K562 (cell line): ENCODE measurements around the gene ZDHHC22. TPM values are rescaled to one million over a fixed set of nuclear protein-coding genes. Genes with fewer than 3 reads are reported as not detected.

ENCODE experiments used
- CBFA2T3 ChIP-seq: fragments of 450-650 bp; IDR thresholded peaks from 2 replicates; pipeline ENCODE4 v1.6.1; 2017
- ERF ChIP-seq: fragments of 450-650 bp; formaldehyde crosslinking; IDR thresholded peaks from 2 replicates; pipeline ENCODE4 v1.4.0; 2020; ENCODE audit warnings: mild to moderate bottlenecking, mixed read lengths
- KDM1A ChIP-seq, 2 experiments: fragments of 450-650 bp; IDR thresholded peaks; 2 replicates each; pipeline ENCODE4 v1.6.1; 2016; ENCODE audit warnings: mild to moderate bottlenecking in 2 of 2
- KHSRP ChIP-seq: fragments of 450-650 bp; IDR thresholded peaks from 2 replicates; pipeline ENCODE4 v1.6.1; 2017
- MAFK ChIP-seq: IDR thresholded peaks from 2 replicates; pipeline ENCODE4 v1.6.1; 2011; ENCODE audit warnings: low read length, improper control_type of control experiment
- MTA1 ChIP-seq: fragments of 450-650 bp; IDR thresholded peaks from 2 replicates; pipeline ENCODE4 v1.6.1; 2017; ENCODE audit warnings: borderline replicate concordance
- NCOR1 ChIP-seq: fragments of 450-650 bp; IDR thresholded peaks from 2 replicates; pipeline ENCODE4 v1.6.1; 2016; ENCODE audit warnings: mild to moderate bottlenecking, moderate library complexity
- NFATC3 ChIP-seq: fragments of 450-650 bp; IDR thresholded peaks from 2 replicates; pipeline ENCODE4 v1.6.1; 2017; ENCODE audit warnings: mild to moderate bottlenecking
- NFIC ChIP-seq: fragments of 450-650 bp; IDR thresholded peaks from 2 replicates; pipeline ENCODE4 v1.6.1; 2017; ENCODE audit warnings: mild to moderate bottlenecking, inconsistent platforms
- NRF1 ChIP-seq, 2 experiments: fragments of 450-650 bp; IDR thresholded peaks in 1 of 2; conservative IDR thresholded peaks in 1 of 2; 2 replicates each; pipeline ENCODE4 v1.6.1; 2014; ENCODE audit warnings: mild to moderate bottlenecking in 2 of 2
- PHF20 ChIP-seq: fragments of 450-650 bp; IDR thresholded peaks from 2 replicates; pipeline ENCODE4 v1.6.1; 2018; ENCODE audit not compliant: partially characterized antibody
- PTRF ChIP-seq: fragments of 450-650 bp; IDR thresholded peaks from 2 replicates; pipeline ENCODE4 v1.6.1; 2016; ENCODE audit warnings: mild to moderate bottlenecking, missing genetic modification characterization, missing compliant biosample characterization
- PURB ChIP-seq: sonication (generic); formaldehyde crosslinking; IDR thresholded peaks from 2 replicates; pipeline ENCODE4 v1.9.0; 2021; ENCODE audit warnings: low read depth, mild to moderate bottlenecking, missing genetic modification reagents
- RCOR1 ChIP-seq, 2 experiments: IDR thresholded peaks; 2 replicates each; pipeline ENCODE4 v1.6.1; 2012; ENCODE audit warnings: low read depth in 2 of 2, low read length in 2 of 2, borderline replicate concordance in 1 of 2, improper control_type of control experiment in 1 of 2
- SMARCA4 ChIP-seq: fragments of 450-650 bp; IDR thresholded peaks from 2 replicates; pipeline ENCODE4 v1.6.1; 2016
- SMARCA5 ChIP-seq: fragments of 450-650 bp; IDR thresholded peaks from 2 replicates; pipeline ENCODE4 v1.6.1; 2016
- ZNF124 ChIP-seq: sonication (generic); formaldehyde crosslinking; IDR thresholded peaks from 2 replicates; pipeline ENCODE4 v1.8.1; 2022; ENCODE audit warnings: missing genetic modification reagents
- ZNF239 ChIP-seq: fragments of 250-450 bp; sonication (Bioruptor Pico); IDR thresholded peaks from 2 replicates; pipeline ENCODE4 v1.4.0; 2020; ENCODE audit warnings: mild to moderate bottlenecking
- ZNF316 ChIP-seq: fragments of 450-650 bp; IDR thresholded peaks from 2 replicates; pipeline ENCODE4 v1.6.1; 2016
- ZNF324 ChIP-seq: fragments of 250-450 bp; sonication (Bioruptor Pico); IDR thresholded peaks from 2 replicates; pipeline ENCODE4 v1.4.0; 2020; ENCODE audit warnings: mild to moderate bottlenecking
- ZNF695 ChIP-seq: fragments of 450-650 bp; formaldehyde crosslinking; IDR thresholded peaks from 2 replicates; pipeline ENCODE4 v1.4.0; 2020; ENCODE audit warnings: mild to moderate bottlenecking, moderate library complexity
- polyA plus RNA-seq, 8 experiments: library from polyadenylated mRNA; depleted of rRNA in 4 of 8; stranded (reverse) in 5 of 8; unstranded in 3 of 8; fragments of >200 nt; fragmentation: Nextera tagmentation in 2 of 8; fragmentation: Illumina TruSeq in 1 of 8; extraction: Ambion mirVana in 2 of 8; extraction: Trizol in 1 of 8; gene quantifications; 2 replicates each; pipeline versions ENCODE4 v1.2.1 to v1.2.3, GENCODE V29; 2011 to 2014; ENCODE audit warnings: inconsistent platforms in 1 of 8, missing spikeins in 1 of 8
- total RNA-seq, 7 experiments: library from RNA; depleted of rRNA in 6 of 7; stranded (reverse); fragments of >200 nt in 6 of 7; fragmentation: Illumina TruSeq in 2 of 7; extraction: Trizol in 2 of 7; gene quantifications; 2 replicates each; pipeline versions ENCODE4 v1.2.1 to v1.2.3, GENCODE V29; 2011 to 2021; ENCODE audit warnings: low replicate concordance in 1 of 7
- TF ChIP-seq, protein P1 (sequence below): fragments of 450-650 bp; formaldehyde crosslinking; IDR thresholded peaks from 2 replicates; pipeline ENCODE4 v1.4.0; 2022; ENCODE audit warnings: missing genetic modification characterization
- TF ChIP-seq, protein P2 (sequence below), 2 experiments: fragments of 450-650 bp in 1 of 2; sonication (generic) in 1 of 2; formaldehyde crosslinking in 1 of 2; IDR thresholded peaks in 1 of 2; conservative IDR thresholded peaks in 1 of 2; 2 replicates each; pipeline versions ENCODE4 v1.6.1 to v1.8.1; 2016 to 2023; ENCODE audit warnings: mild to moderate bottlenecking in 2 of 2, moderate library complexity in 2 of 2, inconsistent platforms in 1 of 2, missing genetic modification reagents in 1 of 2
- TF ChIP-seq, protein P3 (sequence below): IDR thresholded peaks from 3 replicates; pipeline ENCODE4 v1.6.1; 2011; ENCODE audit warnings: borderline replicate concordance, mild to moderate bottlenecking, moderate library complexity; ENCODE audit not compliant: insufficient read length; ENCODE audit errors: extremely low read depth

ZDHHC22 gene
- total and polyA plus RNA-seq, 9 of the 15 experiments (the other 6 are each of a cell fraction or from before 2014, with no cell fraction given) = not detected

DNA sequence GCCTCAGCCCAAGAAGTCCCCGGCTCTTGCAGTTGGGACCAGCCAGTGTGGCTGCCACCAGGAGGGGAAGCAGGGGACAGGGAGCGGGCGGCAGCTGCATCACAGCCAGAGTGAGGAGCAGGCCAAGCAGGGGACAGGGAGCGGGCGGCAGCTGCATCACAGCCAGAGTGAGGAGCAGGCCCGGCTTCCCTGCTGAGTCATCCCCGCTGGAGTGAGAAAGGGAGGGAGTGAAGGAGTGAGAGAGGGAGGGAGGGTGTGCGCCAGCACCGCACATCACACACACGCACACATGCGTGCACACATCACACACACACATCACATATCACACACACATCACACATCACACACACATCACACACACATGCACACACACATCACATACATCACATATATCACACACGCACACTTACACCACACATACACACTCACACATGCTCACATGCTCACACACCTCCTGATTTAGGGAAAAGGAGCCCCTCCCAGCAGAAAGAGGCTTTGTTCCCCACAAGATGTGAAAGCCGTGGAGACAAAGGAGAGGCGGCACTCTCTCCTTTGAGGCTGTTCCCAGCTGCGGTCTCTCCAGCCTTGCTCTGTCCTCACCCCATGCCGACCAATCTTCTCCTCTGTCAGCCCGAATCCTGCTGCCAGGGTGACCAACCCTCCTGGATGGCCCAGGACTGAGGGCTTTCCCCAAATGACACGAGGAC, 16.7 kb upstream of the ZDHHC22 start (continued):
- TF ChIP-seq ZNF316 = peak; percentile 78
- TF ChIP-seq, protein P1, sequence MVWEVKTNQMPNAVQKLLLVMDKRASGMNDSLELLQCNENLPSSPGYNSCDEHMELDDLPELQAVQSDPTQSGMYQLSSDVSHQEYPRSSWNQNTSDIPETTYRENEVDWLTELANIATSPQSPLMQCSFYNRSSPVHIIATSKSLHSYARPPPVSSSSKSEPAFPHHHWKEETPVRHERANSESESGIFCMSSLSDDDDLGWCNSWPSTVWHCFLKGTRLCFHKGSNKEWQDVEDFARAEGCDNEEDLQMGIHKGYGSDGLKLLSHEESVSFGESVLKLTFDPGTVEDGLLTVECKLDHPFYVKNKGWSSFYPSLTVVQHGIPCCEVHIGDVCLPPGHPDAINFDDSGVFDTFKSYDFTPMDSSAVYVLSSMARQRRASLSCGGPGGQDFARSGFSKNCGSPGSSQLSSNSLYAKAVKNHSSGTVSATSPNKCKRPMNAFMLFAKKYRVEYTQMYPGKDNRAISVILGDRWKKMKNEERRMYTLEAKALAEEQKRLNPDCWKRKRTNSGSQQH (CRISPR knock-in tag) = no peak
- TF ChIP-seq NRF1 (conservative IDR thresholded peaks at IDR 0.05 in 1 of 2, IDR thresholded peaks at IDR 0.05 in 1 of 2) = peak in 1 of 2 experiments; percentile 64; a peak in 2 of 4 replicates
- TF ChIP-seq CBFA2T3 = 0 out of 2 replicates have a peak, but pooled peaks have one; percentile 5
- peak; percentile 45 for TF ChIP-seq SMARCA4
- TF ChIP-seq NFIC = 0 out of 2 replicates have a peak, but pooled peaks have one; percentile 13
- no peak for TF ChIP-seq NCOR1
- TF ChIP-seq SMARCA5 = 0 out of 2 replicates have a peak, but pooled peaks have one; percentile 31
- no peak for TF ChIP-seq PURB (CRISPR knock-in tag)
- TF ChIP-seq RCOR1 (IDR thresholded peaks at IDR 0.05; ENCODE audit: borderline replicate concordance in 1 of 2, low read depth in 2 of 2, low read length in 2 of 2) = 0 out of 4 replicates have a peak, but pooled peaks of 1 of the 2 experiments have one; percentile 6
- peak; percentile 34 for TF ChIP-seq PHF20
- 0 out of 2 replicates have a peak, but pooled peaks have one; percentile 20 for TF ChIP-seq MTA1
- 0 out of 2 replicates have a peak, but pooled peaks have one; percentile 46 for TF ChIP-seq MAFK
- no peak for TF ChIP-seq ZNF239 (CRISPR knock-in tag)
- no peak for TF ChIP-seq NFATC3
- TF ChIP-seq ZNF695 (CRISPR knock-in tag) = no peak
- TF ChIP-seq KDM1A (IDR thresholded peaks at IDR 0.05) = peak in 1 of 2 experiments; percentile 22; a peak in 1 of 4 replicates
- no peak for TF ChIP-seq ERF (CRISPR knock-in tag)
- no peak for TF ChIP-seq PTRF (tag)
- no peak for TF ChIP-seq ZNF324 (CRISPR knock-in tag)
- no peak for TF ChIP-seq ZNF124 (CRISPR knock-in tag)
- TF ChIP-seq, protein P2, sequence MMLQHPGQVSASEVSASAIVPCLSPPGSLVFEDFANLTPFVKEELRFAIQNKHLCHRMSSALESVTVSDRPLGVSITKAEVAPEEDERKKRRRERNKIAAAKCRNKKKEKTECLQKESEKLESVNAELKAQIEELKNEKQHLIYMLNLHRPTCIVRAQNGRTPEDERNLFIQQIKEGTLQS (IDR thresholded peaks at IDR 0.05) = peak; percentile 61
- TF ChIP-seq, protein P2 (CRISPR knock-in tag; conservative IDR thresholded peaks at IDR 0.05) = no peak
- TF ChIP-seq, protein P3, sequence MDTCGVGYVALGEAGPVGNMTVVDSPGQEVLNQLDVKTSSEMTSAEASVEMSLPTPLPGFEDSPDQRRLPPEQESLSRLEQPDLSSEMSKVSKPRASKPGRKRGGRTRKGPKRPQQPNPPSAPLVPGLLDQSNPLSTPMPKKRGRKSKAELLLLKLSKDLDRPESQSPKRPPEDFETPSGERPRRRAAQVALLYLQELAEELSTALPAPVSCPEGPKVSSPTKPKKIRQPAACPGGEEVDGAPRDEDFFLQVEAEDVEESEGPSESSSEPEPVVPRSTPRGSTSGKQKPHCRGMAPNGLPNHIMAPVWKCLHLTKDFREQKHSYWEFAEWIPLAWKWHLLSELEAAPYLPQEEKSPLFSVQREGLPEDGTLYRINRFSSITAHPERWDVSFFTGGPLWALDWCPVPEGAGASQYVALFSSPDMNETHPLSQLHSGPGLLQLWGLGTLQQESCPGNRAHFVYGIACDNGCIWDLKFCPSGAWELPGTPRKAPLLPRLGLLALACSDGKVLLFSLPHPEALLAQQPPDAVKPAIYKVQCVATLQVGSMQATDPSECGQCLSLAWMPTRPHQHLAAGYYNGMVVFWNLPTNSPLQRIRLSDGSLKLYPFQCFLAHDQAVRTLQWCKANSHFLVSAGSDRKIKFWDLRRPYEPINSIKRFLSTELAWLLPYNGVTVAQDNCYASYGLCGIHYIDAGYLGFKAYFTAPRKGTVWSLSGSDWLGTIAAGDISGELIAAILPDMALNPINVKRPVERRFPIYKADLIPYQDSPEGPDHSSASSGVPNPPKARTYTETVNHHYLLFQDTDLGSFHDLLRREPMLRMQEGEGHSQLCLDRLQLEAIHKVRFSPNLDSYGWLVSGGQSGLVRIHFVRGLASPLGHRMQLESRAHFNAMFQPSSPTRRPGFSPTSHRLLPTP = no peak
- TF ChIP-seq KHSRP = no peak
